ENCODE data around the gene GYG1.

DNA sequence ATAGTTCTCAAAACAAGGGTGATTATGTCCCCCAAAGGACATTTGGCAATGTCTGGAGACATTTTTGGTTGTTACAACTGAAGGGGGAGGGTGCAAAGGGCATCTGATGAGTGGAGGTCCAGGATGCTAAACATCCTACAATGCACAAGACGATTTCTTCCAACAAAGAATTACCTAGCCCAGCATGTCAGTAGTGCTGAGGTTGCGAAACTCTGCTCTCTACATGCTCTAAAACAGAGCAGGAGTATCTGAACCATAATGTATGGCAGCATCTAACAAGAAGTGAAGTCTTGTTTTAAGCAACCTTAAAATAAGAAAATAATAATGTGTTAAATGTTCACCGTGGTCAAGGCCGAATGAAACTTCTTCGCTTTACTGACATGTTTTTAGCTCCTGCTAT, 7.0 kb downstream of the GYG1 start:
- TF ChIP-seq, protein P1, sequence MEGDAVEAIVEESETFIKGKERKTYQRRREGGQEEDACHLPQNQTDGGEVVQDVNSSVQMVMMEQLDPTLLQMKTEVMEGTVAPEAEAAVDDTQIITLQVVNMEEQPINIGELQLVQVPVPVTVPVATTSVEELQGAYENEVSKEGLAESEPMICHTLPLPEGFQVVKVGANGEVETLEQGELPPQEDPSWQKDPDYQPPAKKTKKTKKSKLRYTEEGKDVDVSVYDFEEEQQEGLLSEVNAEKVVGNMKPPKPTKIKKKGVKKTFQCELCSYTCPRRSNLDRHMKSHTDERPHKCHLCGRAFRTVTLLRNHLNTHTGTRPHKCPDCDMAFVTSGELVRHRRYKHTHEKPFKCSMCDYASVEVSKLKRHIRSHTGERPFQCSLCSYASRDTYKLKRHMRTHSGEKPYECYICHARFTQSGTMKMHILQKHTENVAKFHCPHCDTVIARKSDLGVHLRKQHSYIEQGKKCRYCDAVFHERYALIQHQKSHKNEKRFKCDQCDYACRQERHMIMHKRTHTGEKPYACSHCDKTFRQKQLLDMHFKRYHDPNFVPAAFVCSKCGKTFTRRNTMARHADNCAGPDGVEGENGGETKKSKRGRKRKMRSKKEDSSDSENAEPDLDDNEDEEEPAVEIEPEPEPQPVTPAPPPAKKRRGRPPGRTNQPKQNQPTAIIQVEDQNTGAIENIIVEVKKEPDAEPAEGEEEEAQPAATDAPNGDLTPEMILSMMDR (IDR thresholded peaks at IDR 0.05; ENCODE audit: low read depth, low read length) = no peak
- TF ChIP-seq, protein P2, sequence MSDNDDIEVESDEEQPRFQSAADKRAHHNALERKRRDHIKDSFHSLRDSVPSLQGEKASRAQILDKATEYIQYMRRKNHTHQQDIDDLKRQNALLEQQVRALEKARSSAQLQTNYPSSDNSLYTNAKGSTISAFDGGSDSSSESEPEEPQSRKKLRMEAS (IDR thresholded peaks at IDR 0.05; ENCODE audit: low read depth, low read length) = no peak
- TF ChIP-seq POLR2A (IDR thresholded peaks at IDR 0.05; ENCODE audit: extremely low read depth, insufficient read length) = no peak

Measured in NB4 (cell line).